ENCODE results near the gene LIM2.

The LIM2 gene

GRCh38 chr19:51338563-51339312 is 49.0 kb downstream of the LIM2 start:
- no peak for DNase-seq

DNA sequence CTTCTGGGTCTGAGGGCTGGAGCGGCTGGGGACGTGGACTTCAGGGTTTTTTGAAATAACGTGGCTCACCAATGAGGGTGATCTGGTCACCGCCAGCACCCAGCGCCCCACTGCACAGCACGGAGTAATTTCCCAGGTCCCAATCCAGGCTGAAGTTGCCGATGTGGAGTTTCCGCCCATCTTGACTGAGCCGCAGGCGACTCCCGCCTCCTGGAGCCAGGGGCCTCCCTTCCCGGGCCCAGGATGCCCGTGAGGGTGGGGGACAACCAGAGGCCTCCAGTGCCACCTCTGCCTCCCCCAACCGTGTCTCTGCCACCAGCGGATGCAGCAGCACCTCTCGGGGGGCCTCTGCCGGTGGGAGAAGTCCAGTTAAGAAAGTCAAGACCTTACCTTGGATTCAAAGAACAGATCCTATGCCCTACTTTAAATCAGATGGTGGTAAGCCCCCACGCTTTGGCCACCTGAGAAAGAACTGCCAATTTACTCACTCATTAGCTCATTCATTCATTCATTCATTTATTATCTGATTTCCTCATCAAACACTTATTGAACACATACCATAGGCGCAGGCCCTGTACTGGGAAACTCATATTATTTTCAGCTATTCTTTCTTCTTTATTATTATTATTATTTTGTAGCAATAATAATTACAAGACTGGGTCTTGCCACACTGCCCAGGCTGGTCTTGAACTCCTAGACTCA is 49.8 kb downstream of the LIM2 start:
- DNase-seq: no peak

GRCh38 chr19:51337141-51337860 is 50.5 kb downstream of the LIM2 start:
- DNase-seq: no peak

GRCh38 chr19:51333836-51334460 is 53.8 kb downstream of the LIM2 start:
- DNase-seq: no peak

DNA sequence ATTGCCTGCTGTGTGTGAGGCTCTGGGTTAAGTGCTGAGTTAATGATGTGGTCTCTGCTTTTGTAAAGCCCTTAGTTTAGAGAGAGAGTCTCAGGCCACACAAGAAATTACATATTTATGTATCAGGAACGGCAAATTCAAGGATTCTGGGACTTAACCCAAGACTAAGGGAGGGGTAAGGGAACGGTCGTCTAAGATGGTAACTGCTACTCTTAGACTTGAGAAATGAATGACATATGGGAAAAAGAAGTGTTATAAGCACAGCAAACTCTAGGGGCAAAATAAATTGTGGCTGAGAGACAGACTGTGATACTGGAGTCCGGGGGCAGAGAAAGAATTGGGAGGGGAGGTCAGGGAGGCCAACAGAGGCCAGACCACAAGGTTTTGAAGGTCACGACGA is 56.1 kb downstream of the LIM2 start:
- no peak for DNase-seq

DNA sequence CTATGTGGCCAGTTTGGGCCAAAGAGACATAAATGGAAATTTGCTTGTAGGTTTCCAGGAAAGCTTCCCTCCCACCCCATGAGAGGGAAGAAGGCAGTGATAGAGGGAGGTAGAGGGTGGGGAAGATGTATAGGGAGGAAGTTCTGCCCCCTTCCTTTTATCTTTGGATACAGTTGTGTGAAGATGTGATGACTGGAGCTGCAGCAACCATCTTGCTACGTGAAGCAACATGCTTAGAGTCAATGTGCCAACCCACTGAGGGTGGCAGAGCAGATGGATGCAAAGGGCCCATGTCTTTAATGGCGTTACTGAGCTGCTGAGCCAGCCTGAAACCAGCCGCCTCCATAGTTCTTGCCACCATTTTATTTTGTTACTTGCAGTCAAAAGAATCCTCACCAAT is 56.6 kb downstream of the LIM2 start:
- DNase-seq: no peak

DNA sequence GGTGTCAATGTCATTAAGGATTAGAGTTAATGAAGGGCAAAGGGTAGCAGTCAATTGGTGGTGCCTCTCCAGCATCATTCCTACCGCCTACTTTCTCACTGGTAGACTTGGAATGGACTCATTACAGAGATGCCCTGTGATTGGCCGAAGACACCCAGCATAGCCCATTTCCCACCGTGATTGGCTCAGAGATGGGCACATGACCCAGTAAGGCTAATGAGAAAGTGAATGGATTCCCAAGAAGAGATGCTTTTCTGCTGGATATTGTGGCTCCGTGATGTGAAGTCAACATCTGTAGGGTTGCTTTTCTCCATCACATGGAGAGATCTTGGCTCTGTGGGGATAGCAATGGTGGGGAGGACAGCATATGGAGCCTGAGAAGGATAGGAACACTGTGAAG is 57.4 kb downstream of the LIM2 start:
- DNase-seq: no peak

Measured in NCI-H510A (cell line).